ENCODE measurements around the gene TRIM66.

TRIM66 gene

GRCh38 chr11:8709002-8709672 lies 26.7 kb upstream of the TRIM66 start:
- TF ChIP-seq CTCF (IDR thresholded peaks at IDR 0.05; ENCODE audit: borderline replicate concordance, control extremely low read depth, extremely low read depth, insufficient read depth, missing control alignments) = no peak
- DNase-seq (ENCODE audit: low spot score) = no peak
- in situ Hi-C loops (cut with MboI; ENCODE audit: low sequenced_read_pairs, unreplicated experiment) = no loop called here

- TF ChIP-seq CTCF (IDR thresholded peaks at IDR 0.05; ENCODE audit: borderline replicate concordance, control extremely low read depth, extremely low read depth, insufficient read depth, missing control alignments) = no peak
- DNase-seq (ENCODE audit: low spot score) = no peak
- in situ Hi-C loops (cut with MboI; ENCODE audit: low sequenced_read_pairs, unreplicated experiment) = no loop called here
Measured at GRCh38 chr11:8707541-8708191, 25.2 kb upstream of the TRIM66 start.

GRCh38 chr11:8706673-8707432 lies 24.4 kb upstream of the TRIM66 start:
- in situ Hi-C loops (cut with MboI; ENCODE audit: low sequenced_read_pairs, unreplicated experiment) = no loop called here
- TF ChIP-seq CTCF (IDR thresholded peaks at IDR 0.05; ENCODE audit: borderline replicate concordance, control extremely low read depth, extremely low read depth, insufficient read depth, missing control alignments) = no peak
- no peak for DNase-seq (ENCODE audit: low spot score)

GRCh38 chr11:8705146-8705545 lies 22.7 kb upstream of the TRIM66 start:
- no peak for TF ChIP-seq CTCF (IDR thresholded peaks at IDR 0.05; ENCODE audit: borderline replicate concordance, control extremely low read depth, extremely low read depth, insufficient read depth, missing control alignments)
- DNase-seq (ENCODE audit: low spot score) = no peak
- in situ Hi-C loops (cut with MboI; ENCODE audit: low sequenced_read_pairs, unreplicated experiment) = no loop called here

GRCh38 chr11:8704136-8704535 lies 21.7 kb upstream of the TRIM66 start:
- in situ Hi-C loops (cut with MboI; ENCODE audit: low sequenced_read_pairs, unreplicated experiment) = no loop called here
- no peak for TF ChIP-seq CTCF (IDR thresholded peaks at IDR 0.05; ENCODE audit: borderline replicate concordance, control extremely low read depth, extremely low read depth, insufficient read depth, missing control alignments)

GRCh38 chr11:8702598-8702915 lies 20.1 kb upstream of the TRIM66 start:
- no peak for DNase-seq (ENCODE audit: low spot score)
- in situ Hi-C loops (cut with MboI; ENCODE audit: low sequenced_read_pairs, unreplicated experiment) = no loop called here
- no peak for TF ChIP-seq CTCF (IDR thresholded peaks at IDR 0.05; ENCODE audit: borderline replicate concordance, control extremely low read depth, extremely low read depth, insufficient read depth, missing control alignments)

More at GRCh38 chr11:8704136-8704535, 21.7 kb upstream of the TRIM66 start:
- no peak for DNase-seq (ENCODE audit: low spot score)
